BE2C (cell line): ENCODE data around the gene MAPK1IP1L. TPM values are rescaled to one million over a fixed set of nuclear protein-coding genes. Genes with fewer than 3 reads are reported as not detected.
"Not testable (repeated sequence)": the region's sequence is repeated elsewhere in the genome, so short reads cannot be mapped to it uniquely, and the experiment has no call there.

Experiments
- DNase-seq: peaks from one replicate; pipeline ENCODE4 v3.0.0-alpha.2; 2020
- H3K27me3 ChIP-seq: fragments of 250-450 bp; sonication (Bioruptor Pico); 2 replicates; pipeline ENCODE4 v1.5.1; 2020; ENCODE audit warnings: mild to moderate bottlenecking
- H3K36me3 ChIP-seq: fragments of 250-450 bp; sonication (Bioruptor Pico); 2 replicates; pipeline ENCODE4 v1.5.1; 2020; ENCODE audit warnings: mild to moderate bottlenecking
- H3K4me1 ChIP-seq: fragments of 250-450 bp; sonication (Bioruptor Pico); 2 replicates; pipeline ENCODE4 v1.5.1; 2020
- H3K4me3 ChIP-seq: 2 replicates; pipeline ENCODE4 v1.5.1; 2011; ENCODE audit warnings: low read depth, low read length
- H3K9me3 ChIP-seq: fragments of 250-450 bp; sonication (Bioruptor Pico); 2 replicates; pipeline ENCODE4 v1.5.1; 2020
- CTCF ChIP-seq: IDR thresholded peaks from 2 replicates; pipeline ENCODE4 v1.5.1; 2012; ENCODE audit warnings: mild to moderate bottlenecking, low read depth, low read length
- polyA plus RNA-seq: library from polyadenylated mRNA; unstranded; fragments of >200 nt; gene quantifications from one replicate; pipeline ENCODE4 v1.2.1, GENCODE V29; 2012; ENCODE audit warnings: low read depth, missing spikeins; ENCODE audit not compliant: insufficient read length, insufficient read depth

The MAPK1IP1L gene
- polyA plus RNA-seq: 146 TPM

- peaks cover 25% of the 10 kb centered on the region for H3K36me3 ChIP-seq
- peak; percentile 85 for TF ChIP-seq CTCF
- H3K27me3 ChIP-seq: no peaks in the 10 kb centered on the region
- H3K9me3 ChIP-seq: no peaks in the 10 kb centered on the region
- peak; percentile 93 for DNase-seq
- H3K4me3 ChIP-seq: peak within 1 kb of the TSS; percentile 93
- peaks cover 7% of the 10 kb centered on the region for H3K4me1 ChIP-seq
These were observed at the start of gene MAPK1IP1L for GRCh38 chr14:55051423-55052268. TSS of gene MAPK1IP1L (plus strand) at chr14:55051647. CDS start at chr14:55061684, 10,037 bp downstream.

GRCh38 chr14:55005071-55005470 is 46.4 kb upstream of the MAPK1IP1L start:
- no peak for DNase-seq

GRCh38 chr14:55015006-55015405 is 36.4 kb upstream of the MAPK1IP1L start:
- H3K27me3 ChIP-seq: no peaks in the 10 kb centered on the region
- no peak for DNase-seq
- no peak overlapping the region for H3K4me3 ChIP-seq
- H3K9me3 ChIP-seq: no peaks in the 10 kb centered on the region
- H3K4me1 ChIP-seq: no peaks in the 10 kb centered on the region
- no peak for TF ChIP-seq CTCF
- peaks cover 8% of the 10 kb centered on the region for H3K36me3 ChIP-seq

More at GRCh38 chr14:55005071-55005470, 46.4 kb upstream of the MAPK1IP1L start:
- H3K36me3 ChIP-seq: peaks cover 66% of the 10 kb centered on the region
- no peaks in the 10 kb centered on the region for H3K4me1 ChIP-seq
- no peak overlapping the region for H3K4me3 ChIP-seq
- H3K27me3 ChIP-seq: no peaks in the 10 kb centered on the region
- no peaks in the 10 kb centered on the region for H3K9me3 ChIP-seq
- TF ChIP-seq CTCF: no peak

- Histone ChIP-seq H3K36me3 (peaks cover 3% of the 10 kb centered on the region), H3K27me3 (no peaks in the 10 kb centered on the region), H3K4me3 (no peak overlapping the region), H3K9me3 (no peaks in the 10 kb centered on the region), H3K4me1 (no peaks in the 10 kb centered on the region)
- no peak for DNase-seq
- TF ChIP-seq CTCF: no peak
These were observed 31.4 kb upstream of the MAPK1IP1L start for GRCh38 chr14:55019968-55020554.

GRCh38 chr14:55024365-55024764 is 27.1 kb upstream of the MAPK1IP1L start:
- H3K4me1 ChIP-seq: peaks cover 11% of the 10 kb centered on the region; the same call in 1 of the 2 replicates
- DNase-seq, H3K27me3 ChIP-seq, H3K9me3 ChIP-seq, H3K36me3 ChIP-seq, H3K4me3 ChIP-seq: not testable (repeated sequence)

- no peak for TF ChIP-seq CTCF
- H3K4me1 ChIP-seq: peaks cover 15% of the 10 kb centered on the region; the same call in 1 of the 2 replicates
- H3K36me3 ChIP-seq: peaks cover 3% of the 10 kb centered on the region; the same call in 1 of the 2 replicates
- peak overlapping the region; percentile 95 for H3K4me3 ChIP-seq
- no peak for DNase-seq
- no peaks in the 10 kb centered on the region for H3K9me3 ChIP-seq
- H3K27me3 ChIP-seq: no peaks in the 10 kb centered on the region
These were observed 25.5 kb upstream of the MAPK1IP1L start for GRCh38 chr14:55025948-55026347.
